K562 (cell line): ENCODE results near the gene RBMS3.

Experiments used
- BRD4 ChIP-seq: fragments of 200-600 bp; sonication (generic); IDR thresholded peaks from 2 replicates; pipeline ENCODE4 v1.6.1; 2017; ENCODE audit warnings: inconsistent platforms
- BRD9 ChIP-seq: fragments of 450-650 bp; IDR thresholded peaks from 2 replicates; pipeline ENCODE4 v1.6.1; 2018; ENCODE audit warnings: low read depth; ENCODE audit not compliant: partially characterized antibody
- EGR1 ChIP-seq: fragments of 450-650 bp; conservative IDR thresholded peaks from 2 replicates; pipeline ENCODE4 v1.6.1; 2017; ENCODE audit warnings: mild to moderate bottlenecking
- ERF ChIP-seq: fragments of 450-650 bp; formaldehyde crosslinking; IDR thresholded peaks from 2 replicates; pipeline ENCODE4 v1.4.0; 2020; ENCODE audit warnings: mild to moderate bottlenecking, mixed read lengths
- JUNB ChIP-seq: fragments of 450-650 bp; formaldehyde crosslinking; conservative IDR thresholded peaks from 2 replicates; pipeline ENCODE4 v1.4.0; 2020; ENCODE audit warnings: mild to moderate bottlenecking
- SP1 ChIP-seq: sonication (generic); formaldehyde crosslinking; IDR thresholded peaks from 2 replicates; pipeline ENCODE4 v1.8.1; 2022; ENCODE audit warnings: mild to moderate bottlenecking, missing genetic modification reagents

DNA sequence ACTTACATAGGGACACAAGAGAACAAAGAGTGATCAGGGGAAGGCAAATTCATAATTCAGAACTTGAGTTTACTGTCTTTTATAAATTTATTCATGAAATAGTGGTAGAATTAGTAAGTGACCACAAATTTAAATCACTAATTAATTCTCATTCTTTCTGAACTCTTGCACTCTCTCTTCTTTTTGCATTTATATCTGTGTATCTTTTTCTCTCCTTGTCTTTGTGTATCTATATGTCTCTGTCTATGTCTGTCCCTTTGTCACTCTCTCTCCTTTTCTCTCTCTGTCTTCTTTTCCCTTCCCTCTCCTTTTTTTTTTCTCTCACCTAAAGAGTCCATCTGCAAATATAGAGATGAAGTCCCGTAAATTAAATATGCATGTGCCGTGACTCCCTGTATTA, 31.5 kb downstream of the RBMS3 start:
- no peak for TF ChIP-seq JUNB (CRISPR knock-in tag)
- no peak for TF ChIP-seq SP1 (CRISPR knock-in tag)
- TF ChIP-seq BRD4, result no peak
- TF ChIP-seq ERF (CRISPR knock-in tag), result no peak
- TF ChIP-seq EGR1, result no peak
- TF ChIP-seq BRD9, result no peak
